RWPE1 (cell line): ENCODE data around the gene TMEM144.
"Not testable (repeated sequence)": the region's sequence is repeated elsewhere in the genome, so short reads cannot be mapped to it uniquely, and the experiment has no call there.

Source experiments
- CTCF ChIA-PET: fragments of 350-600 bp; sonication (Branson Sonifier 250); formaldehyde crosslinking; extraction: SDS; loops from one replicate; lab custom pipeline; 2021; lab: Yijun Ruan, JAX
- POLR2A ChIA-PET: fragments of 400-600 bp; formaldehyde crosslinking; extraction: SDS; loops from one replicate; lab custom pipeline; 2020; ENCODE audit warnings: antibody characterized with exemption; ENCODE audit not compliant: low non-redundant PET; lab: Yijun Ruan, JAX
- DNase-seq: peaks from one replicate; pipeline ENCODE4 v3.0.0; 2012; ENCODE audit warnings: low spot score
- H3K27ac ChIP-seq: fragments of 450-650 bp; 2 replicates; pipeline ENCODE4 v1.5.1; 2017
- TF ChIP-seq, protein P1 (sequence below): fragments of 450-650 bp; conservative IDR thresholded peaks from 2 replicates; pipeline ENCODE4 v1.5.1; 2017; ENCODE audit warnings: low read depth, mild to moderate bottlenecking

TMEM144 gene

DNA sequence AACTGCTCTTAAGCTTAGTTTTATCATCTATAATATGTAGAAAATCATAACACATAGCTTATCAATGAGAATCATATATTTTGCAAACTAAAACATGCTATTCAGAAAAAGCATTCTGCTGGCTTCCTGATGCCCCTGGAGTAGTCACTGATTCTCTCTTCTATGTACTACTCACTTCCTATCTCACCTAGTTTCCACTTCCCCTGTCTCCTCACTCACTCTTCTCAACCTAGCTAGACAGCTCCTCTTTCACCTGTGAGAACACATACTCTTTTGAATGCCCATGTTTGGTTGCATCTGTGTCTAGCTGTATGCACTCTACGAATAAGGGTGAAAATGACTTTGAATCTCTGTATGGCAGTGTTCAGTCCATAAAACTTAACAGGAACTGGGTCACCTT, 9.3 kb downstream of the TMEM144 start:
- DNase-seq = no peak
- ChIA-PET CTCF (interaction anchor here (0.6 kb wide), 1 partner anchor 41 kb away, joined by 3 read pairs; no protein-coding TSS in a partner anchor), POLR2A (no interaction called here)
- TF ChIP-seq, protein P1, sequence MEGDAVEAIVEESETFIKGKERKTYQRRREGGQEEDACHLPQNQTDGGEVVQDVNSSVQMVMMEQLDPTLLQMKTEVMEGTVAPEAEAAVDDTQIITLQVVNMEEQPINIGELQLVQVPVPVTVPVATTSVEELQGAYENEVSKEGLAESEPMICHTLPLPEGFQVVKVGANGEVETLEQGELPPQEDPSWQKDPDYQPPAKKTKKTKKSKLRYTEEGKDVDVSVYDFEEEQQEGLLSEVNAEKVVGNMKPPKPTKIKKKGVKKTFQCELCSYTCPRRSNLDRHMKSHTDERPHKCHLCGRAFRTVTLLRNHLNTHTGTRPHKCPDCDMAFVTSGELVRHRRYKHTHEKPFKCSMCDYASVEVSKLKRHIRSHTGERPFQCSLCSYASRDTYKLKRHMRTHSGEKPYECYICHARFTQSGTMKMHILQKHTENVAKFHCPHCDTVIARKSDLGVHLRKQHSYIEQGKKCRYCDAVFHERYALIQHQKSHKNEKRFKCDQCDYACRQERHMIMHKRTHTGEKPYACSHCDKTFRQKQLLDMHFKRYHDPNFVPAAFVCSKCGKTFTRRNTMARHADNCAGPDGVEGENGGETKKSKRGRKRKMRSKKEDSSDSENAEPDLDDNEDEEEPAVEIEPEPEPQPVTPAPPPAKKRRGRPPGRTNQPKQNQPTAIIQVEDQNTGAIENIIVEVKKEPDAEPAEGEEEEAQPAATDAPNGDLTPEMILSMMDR = no peak
- no peak overlapping the region for H3K27ac ChIP-seq

DNA sequence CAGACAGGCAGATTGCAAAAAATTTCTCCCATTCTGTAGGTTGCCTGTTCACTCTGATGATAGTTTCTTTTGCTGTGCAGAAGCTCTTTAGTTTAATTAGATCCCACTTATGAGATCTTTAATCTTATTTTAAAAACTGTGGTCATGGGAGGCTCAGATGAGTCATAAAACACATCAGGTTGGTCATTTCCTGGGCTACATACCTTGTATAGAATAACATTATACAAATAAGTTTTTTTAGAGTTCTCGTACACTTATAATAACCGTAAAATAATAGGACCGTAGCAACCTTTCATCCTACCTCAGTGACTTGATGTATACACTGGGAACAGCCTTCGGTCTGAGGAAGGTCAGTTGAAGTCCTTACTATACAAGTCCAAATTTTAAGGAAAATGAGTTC, 14.0 kb downstream of the TMEM144 start:
- POLR2A ChIA-PET, DNase-seq, H3K27ac ChIP-seq, CTCF ChIA-PET: not testable (repeated sequence)

DNA sequence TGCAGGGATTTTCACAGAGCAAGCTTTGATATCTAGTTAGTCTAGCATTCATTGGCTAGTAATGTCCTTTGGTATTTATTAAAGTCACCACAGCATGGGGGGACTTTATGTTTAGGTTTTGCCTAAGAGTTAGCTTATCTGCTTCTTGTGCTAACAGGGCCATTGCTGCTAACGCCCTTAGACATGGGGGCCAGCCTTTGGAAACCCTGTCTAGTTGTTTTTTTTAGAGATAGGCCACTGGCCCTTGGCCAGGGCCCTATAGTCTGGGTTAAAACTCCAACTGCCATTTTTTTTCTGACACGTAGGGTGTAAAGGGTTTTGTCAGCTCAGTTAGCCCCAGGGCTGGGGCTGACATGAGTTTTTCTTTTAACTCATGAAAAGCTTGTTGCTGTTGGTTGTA, 14.7 kb downstream of the TMEM144 start:
- POLR2A ChIA-PET, CTCF ChIA-PET: not testable (repeated sequence)

DNA sequence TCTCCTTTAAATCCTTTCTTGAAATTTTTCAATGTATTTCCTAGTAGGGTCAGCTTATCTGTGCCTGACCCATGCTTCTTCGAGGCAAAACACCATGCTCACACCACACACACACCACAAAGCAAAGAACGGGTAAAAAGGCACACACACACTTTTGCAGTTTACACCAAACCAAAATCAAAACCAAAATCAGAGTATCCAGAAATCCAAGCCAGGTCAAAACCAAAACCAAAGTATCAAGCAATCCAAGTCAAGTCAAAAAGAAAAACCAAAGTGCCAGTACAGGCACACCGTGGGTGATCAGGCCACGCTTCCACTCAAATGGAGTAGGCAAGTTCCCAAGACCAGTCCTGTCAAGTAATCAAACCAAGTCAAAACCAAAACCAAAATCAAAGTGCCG, 17.6 kb downstream of the TMEM144 start:
- CTCF ChIA-PET, H3K27ac ChIP-seq, POLR2A ChIA-PET, DNase-seq: not testable (repeated sequence)

More for the DNA sequence above, 14.7 kb downstream of the TMEM144 start:
- H3K27ac ChIP-seq, DNase-seq: not testable (repeated sequence)

DNA sequence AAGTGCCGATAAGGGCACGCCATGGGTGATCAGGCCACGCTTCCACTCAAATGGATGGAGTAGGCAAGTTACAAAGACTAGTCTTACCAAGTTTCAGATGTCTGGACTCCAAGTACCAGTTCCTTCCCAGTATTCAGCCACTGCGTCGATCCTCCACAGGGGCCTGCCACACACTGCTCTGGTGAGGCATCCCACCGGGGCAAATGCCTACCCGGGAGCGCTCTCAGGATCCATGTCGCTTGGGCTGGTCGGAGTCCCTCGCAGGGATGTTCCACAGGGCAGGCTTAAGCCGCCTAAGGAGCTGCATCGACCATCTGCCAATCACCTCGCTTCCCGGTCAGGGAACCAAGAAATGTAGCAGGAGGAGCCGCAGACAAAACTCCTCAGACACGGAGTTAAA, 18.1 kb downstream of the TMEM144 start:
- DNase-seq, CTCF ChIA-PET, POLR2A ChIA-PET, H3K27ac ChIP-seq: not testable (repeated sequence)

DNA sequence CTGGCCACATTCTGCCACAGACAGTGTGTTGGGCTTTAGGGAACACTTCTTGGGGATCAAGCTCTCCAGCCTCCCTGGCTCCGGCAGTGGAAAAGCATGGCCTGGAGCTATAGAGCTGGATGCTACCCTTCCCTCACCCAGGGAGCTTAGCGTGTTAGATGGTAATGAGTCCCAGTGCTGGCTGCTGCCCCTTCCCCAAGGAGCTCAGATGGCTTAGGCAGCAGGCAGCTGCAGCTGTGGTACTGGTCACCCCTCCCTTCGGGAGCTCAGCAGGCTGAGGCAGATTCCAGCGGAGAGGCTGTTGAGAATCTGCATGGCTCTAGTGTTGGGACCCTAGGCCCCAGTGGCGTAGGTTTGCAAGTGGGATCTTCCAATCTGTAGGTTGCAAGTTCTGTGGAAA, 19.5 kb downstream of the TMEM144 start:
- H3K27ac ChIP-seq = no peak overlapping the region
- ChIA-PET POLR2A (no interaction called here), CTCF (interaction anchor here (0.6 to 0.7 kb wide), 3 partner anchors 15 to 264 kb away, joined by 3 read pairs; no protein-coding TSS in a partner anchor)
- TF ChIP-seq, protein P1 = no peak
- DNase-seq = no peak

DNA sequence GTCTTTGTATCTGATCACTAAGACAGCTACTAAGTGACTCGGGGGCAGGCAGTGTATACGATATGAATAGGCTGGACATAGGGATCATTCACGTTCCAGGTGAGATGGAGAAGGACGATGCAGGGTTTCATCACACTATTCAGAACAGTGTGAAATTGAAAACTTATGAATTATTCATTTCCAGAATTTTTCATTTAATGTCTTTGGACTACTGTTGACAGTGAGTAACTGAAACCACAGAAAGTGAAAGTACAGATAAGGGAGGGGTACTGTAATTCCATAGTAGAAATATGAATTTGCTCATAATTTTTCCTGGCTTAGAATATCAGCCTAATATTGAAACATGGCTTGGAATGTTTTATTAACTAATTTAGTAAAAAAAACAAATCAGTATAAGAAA, 24.4 kb downstream of the TMEM144 start:
- ChIA-PET POLR2A (no interaction called here), CTCF (no interaction called here)
- DNase-seq = no peak
- H3K27ac ChIP-seq = no peak overlapping the region
- TF ChIP-seq, protein P1 = no peak

DNA sequence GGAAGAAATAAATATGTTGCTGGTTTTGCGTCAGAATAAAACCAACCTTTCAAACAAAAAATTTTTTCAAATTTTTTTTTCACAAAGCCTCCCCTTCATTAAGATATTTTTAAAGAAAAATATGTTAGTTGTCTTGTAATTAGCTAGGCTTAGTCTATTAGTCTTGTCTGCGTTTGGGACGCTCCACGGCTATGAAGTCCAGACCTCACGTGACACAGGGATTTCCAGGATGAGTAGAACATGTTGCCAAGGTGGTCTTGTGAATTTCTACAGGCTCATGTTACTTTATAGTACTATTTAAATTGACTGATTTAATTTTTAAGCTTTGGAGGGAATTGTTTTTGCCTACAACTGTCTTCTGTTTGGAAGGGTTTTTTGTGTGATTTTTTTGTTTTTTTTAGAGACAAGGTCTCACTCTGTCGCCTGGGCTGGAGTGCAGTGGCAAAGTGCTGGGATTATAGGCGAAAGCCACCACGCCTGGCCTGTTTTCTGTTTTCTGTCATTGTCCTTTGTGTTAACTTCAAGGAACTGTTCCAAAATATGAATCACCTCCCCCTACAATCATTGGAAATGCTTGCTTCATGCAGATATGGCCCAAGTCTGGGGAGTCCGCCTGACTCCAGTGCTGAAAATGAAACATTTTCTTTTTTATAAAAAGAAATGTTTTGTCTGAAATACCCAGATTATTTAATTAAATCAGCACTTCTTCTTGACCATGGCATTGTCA, 26.2 kb downstream of the TMEM144 start:
- CTCF ChIA-PET = no interaction called here
- POLR2A ChIA-PET = no interaction called here
- no peak overlapping the region for H3K27ac ChIP-seq
- no peak for DNase-seq
- TF ChIP-seq, protein P1 = no peak
